NCI-H2227 treated with DMSO at 0.1 percent for 48 hours (cell line): ENCODE results near the gene ATP5F1A.

Source experiments
- DNase-seq: peaks from one replicate; lab custom pipeline; 2025; lab: John Stamatoyannopoulos, UW

Gene ATP5F1A

DNA sequence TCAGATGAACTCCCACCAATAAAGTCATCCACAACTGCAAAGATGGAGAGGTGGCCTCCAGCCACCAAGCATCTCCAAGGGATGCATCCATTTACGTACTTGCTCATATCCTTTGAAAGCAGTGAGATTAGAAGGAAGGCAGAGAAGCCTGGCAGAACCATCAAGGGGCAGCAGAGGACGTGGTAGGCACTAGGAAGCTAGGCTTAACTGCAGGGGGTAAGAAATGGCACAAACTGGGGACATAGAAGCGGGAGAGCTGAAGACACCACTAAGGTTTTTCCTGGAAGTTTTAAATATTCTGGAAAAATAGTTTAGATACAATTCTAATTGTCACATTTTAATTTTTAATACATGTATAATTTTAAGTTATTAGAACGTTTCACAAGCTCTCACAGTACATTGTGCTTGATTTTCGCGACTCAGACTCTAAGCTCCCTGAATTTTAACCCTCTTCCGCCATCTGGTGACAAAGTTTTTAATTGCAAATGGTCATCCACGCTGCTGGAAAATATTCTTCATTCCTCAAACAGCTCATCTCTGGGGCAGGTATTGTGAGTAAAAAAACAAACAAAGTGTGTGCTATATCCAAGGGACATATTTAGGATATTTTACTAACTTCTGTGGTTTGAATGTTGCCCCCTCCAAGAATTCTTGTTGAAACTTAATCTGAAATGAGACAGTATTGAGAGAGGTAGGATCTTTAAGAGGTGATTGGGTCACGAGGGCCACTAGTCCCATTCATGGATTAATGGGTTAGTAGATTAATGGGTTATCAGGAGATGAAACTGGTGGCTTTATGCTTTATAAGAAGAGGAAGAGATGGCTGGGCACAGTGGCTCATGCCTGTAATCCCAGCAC, 24.4 kb downstream of the ATP5F1A start:
- DNase-seq = peak; percentile 77

- DNase-seq = no peak
Measured at GRCh38 chr18:46072959-46073358, 25.1 kb downstream of the ATP5F1A start.

DNA sequence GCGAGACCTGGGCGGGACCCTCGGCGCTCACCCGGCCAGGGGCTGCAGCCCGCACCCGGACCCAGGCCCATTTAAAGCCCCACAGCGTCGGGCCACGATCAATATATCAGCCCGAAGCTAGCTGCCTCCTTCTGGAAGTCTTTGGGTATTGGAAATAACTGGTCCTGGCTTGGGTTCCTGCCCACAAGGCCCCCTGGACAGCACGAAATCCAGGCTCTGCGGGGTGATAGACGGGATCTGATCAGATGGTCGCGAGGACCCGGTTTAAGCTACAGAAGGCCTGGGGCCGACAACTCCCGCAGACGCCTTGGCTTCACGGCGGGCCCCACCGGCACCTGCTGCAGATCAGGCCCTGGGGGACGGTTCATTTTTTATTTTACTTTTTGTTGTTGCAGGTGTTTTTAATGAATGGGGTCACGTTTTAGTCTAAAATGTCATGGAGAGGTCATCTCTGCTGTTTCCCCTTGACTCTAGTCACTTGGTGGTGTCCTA, 25.7 kb downstream of the ATP5F1A start:
- DNase-seq = no peak

GRCh38 chr18:46071653-46072375, 26.3 kb downstream of the ATP5F1A start, which contains the start of gene PSTPIP2:
Gene PSTPIP2, minus strand, starts transcription at chr18:46072260. Its CDS starts 72 bp downstream, at chr18:46072188.
- DNase-seq = no peak

DNA sequence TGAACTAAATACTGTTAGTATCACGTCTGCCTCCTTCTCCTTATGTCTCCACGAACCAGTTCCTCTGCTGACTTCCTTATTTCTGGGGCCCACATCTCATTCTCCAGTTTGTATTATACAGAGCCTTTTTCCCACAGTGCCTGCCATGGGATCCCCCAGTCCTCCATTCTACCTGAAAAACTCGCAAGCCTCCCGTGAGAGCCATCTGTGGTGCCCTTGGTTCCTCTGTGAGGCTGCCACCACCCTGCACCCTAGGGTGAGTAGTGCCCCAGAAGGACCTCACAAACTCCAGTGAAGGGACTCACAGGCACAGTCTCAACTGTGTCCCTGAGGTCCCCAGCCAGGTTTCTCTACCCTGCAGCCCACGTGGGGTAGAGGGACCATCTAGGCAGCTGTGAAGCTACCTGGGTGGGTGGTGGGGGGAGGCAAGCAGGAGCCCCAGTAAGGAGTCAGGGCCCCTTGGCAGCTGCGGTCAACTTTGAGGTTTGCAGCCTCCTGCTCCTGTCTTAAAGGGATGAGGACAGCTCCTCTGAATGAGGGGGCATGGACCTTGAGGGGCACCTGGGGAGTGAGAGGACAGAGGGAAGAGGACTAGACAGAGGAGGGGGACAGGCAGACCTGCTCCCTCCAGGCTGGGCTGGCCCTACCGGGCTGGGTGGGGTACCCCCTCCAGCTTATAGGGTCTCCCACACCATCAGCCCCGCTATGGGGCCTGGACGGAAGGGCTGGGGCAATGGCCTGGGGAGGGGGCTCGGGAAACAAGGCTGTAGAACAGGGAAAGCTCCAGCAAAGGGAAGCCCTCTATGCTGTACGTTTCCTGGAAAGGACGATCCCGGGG, 27.1 kb downstream of the ATP5F1A start:
- no peak for DNase-seq

DNA sequence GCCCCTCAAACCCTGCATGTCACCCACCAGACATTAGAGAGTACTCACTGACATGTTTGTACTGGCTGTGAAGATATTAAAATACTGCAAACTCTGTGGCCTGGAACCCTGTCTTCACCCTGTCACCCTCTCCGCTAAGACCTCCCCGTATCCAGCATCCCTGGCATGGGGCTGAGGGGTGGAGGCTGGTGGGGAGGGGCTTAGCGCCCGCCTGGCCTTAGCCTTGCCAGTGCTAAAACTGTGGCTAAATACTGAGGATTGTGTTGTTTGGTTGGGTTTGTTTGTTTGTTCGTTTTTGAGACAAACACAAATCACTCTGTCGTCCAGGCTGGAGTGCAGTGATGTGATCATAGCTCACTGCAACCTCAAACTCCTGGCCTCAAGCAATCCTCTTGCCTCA, 27.9 kb downstream of the ATP5F1A start:
- DNase-seq = no peak

DNA sequence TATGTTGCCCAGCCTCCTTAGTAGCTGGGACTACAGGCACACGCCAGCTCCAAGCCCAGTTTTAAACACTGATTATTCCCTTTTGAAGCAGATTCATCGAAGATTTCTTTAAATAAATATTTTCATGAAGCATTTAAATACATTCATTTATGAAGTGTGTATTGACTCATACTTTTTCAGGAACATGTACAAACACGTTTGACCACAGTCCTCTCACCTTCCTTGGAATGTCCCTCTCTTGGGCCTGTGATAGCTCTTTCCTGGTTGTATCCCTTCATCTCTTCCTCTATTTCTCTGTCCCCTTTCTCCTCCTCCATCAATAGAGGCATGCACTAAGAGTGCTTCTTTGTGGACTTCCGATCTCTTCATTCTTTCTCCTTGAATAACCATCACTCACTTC, 28.6 kb downstream of the ATP5F1A start:
- DNase-seq = no peak

DNA sequence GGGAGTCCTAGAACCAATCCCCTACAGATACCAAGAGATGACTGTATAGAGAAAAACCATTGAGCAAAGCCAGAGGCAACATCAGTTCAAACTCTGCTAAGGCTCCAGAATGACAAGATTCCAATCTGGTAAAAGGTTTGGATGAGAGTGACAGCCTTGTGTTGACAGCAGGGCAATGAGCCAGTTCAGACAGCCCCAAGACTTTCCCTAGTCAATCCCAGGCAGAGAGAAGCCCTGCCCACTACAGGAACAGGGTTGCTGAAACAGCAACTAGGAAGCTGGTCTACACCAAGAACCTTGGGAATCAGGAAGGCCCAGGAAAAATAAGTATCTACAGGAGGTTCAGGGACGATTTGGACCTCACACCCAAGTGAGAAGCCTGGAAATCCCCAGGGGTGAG, 29.3 kb downstream of the ATP5F1A start:
- no peak for DNase-seq

DNA sequence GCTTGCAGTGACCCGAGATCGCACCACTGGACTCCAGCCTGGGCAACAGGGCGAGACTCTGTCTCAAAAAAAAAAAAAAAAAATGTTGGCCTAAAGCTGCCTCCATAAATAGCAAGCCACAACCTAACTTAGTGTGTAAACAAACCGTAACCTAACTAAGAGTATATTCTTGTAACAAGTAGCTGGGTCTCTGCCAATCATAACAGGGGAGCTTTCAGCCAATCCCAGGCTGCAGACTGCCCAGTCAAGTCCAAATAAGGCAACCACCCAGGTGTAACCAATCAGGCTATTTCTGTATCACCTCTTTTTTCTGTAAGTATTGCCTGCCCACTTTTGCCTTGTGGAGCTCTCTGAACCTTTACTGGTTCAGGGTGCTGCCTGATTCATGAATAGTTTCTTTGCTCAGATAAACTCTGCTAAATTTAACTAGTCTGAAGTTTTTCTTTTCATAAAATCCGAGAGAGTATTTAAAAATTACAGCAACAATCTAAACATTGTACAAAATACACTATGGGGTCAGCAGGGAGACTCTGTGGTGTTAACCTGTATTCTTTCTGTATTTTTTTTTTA, 30.6 kb downstream of the ATP5F1A start:
- DNase-seq = no peak

DNA sequence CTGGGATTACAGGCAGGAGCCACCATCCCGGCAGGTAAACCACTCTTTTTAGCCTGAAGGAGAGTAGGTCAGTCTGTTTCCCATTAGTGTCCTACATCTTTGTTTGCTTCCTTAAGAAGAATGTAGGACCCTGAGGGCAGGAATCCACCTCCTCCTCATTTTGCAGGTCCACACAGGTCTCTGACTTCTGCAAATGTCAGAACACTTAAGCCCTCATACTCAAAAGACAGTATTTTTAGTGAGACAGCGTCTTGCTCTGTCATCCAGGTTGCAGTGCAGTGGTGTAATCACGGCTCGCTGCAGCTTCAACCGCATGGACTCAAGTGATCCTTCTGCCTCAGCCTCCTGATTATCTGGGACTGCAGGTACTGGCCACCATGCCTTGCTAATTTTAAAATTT, 35.3 kb downstream of the ATP5F1A start:
- no peak for DNase-seq

GRCh38 chr18:46061796-46062195, 36.3 kb downstream of the ATP5F1A start:
- no peak for DNase-seq

DNA sequence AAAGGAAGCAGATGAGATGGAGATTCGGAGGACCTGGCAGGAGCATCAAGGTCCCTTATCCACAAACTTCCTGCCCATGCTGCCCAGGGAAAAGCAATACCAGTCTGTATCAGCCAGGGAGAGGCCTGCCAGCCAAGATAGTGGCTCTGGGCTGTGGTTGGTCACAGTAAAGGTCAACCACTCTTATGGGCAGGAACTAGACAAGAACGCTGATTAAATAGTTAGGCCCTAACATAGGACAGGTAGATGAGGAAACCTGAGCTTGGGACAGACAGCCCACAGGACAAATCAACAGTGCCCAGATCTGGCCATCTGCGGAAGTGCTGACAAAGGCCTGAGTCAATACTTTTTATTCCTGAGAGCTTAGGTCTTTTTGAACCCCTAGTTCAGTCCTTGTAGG, 36.7 kb downstream of the ATP5F1A start:
- DNase-seq = no peak

GRCh38 chr18:46060359-46060841, 37.7 kb downstream of the ATP5F1A start:
- DNase-seq = no peak

DNA sequence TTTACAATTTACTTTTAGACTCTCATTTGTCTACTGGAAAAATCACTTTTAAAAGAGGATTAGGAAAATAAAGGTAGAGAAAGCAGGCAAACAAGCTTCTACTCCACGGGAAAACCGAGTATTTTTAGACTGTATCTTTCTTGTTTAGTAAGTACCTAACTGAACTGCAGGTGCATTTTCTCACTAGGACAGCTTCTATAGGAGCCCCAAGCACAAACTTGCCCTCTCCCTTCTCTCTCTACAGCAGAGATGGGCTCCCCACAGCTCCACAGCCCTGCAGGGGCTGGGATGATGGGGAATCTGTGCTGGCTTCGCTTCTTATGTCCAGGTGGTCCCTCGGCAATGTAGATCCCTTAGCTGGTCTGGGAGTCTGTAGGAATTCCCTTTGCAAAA, 42.3 kb downstream of the ATP5F1A start:
- no peak for DNase-seq

DNA sequence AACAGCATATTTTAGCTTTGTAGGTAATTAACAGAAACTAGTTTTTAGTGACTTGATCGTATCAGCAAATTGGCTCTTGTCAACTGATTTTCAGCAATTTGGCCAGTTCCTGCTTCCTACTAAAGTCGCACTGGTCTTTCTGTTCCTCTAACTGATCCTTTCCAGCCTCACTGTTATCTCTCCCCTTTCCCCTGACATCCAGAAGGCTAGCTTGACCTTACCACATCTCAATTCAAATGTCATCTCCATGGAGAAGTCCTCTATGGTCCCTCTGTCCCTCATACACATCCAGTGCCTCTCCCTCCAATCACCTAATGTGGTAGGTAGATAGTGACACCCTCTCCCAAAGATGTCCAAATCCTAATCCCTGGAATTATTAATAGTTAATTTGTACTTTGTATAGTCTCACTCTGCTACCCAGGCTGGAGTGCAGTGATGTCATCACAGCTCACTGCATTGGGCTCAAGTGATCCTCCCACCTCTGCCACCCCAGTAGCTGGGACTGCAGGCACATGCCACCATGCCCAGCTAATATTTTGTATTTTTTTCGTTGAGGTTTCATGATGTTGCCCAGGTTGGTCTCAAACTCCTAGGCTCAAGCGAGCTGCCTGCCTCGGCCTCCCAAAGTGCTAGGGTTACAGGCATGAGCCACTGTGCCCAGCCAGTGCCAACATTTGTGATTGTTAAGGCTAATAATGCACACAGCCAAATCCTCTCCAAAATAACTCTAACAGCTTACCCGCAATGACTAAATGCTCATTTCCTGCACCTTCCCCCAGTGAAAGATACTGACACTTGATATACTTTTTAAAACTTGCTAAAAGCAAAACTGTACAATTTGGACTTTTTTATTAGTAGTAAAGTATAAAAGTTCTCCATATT, 42.9 kb downstream of the ATP5F1A start:
- no peak for DNase-seq

- DNase-seq = no peak
Measured at GRCh38 chr18:46053368-46054095, 44.6 kb downstream of the ATP5F1A start.

DNA sequence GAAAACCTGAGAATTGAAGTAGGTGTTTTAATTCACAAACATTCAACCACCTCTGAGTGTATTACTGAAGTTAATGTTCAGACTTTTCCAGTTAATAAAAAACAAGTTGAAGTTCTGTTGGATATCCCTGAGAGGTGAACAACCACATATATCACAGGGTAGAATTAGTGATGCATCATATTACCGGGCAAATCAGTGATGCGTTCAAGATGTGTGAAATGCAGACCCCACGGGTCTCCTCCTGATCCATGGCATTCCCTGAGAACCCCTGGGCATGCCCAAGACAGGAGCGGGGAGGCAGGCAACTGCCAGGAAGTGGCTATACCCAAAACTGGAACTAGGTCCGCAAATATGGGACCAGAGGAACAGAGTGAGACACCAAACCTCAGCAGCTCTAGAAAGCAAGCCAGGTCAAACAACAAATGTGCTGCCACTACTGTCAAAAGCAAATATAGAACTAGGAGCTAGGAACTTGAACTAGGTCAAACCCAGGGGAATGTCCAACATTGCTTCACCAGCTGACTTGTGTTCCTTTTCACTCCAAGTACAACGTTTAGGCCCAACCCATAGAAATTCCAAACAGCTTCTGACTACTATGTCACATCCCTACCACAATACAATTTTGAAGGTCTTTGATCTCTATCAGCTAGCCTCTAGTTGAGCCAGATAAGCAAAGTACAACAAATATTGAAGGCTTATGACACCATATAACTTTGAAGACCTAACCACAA, 46.2 kb downstream of the ATP5F1A start:
- DNase-seq = no peak

DNA sequence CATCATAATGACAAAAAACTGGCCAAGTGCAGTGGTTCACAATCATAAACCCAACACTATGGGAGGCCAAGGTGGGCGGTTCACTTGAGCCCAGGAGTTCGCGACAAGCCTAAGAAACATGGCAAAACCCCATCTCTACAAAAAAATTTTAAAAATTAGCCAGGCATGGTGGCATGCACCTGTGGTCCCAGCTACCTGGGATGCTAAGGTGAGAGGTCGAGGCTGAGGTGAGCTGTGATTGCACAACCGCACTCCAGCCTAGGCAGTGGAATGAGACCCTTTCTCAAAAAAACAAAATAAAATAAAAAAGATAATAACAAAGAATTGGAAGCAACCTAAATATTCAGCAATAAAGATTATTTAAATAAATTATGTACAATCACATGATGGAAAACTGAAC, 47.8 kb downstream of the ATP5F1A start:
- no peak for DNase-seq

DNA sequence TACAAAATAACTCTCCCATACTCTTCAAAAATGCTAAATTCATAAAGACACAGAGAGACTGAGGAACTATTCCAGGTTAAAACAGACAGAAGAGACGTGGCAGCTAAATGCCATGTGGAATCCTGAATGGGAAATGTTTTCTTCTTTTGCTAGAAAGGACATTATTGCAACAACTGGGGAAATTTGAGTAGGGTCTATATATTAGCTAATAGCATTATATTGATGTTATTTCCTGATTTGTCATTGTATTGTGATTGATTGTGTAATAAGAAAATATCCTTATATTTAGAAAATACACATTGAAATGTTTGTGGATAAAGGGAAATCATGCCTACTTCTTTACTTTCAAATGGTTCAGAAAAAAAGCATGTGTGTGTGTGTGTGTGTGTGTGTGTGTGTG, 49.5 kb downstream of the ATP5F1A start:
- DNase-seq = no peak
